ENCODE measurements around the gene PSENEN. TPM values are rescaled to one million over a fixed set of nuclear protein-coding genes. Genes with fewer than 3 reads are reported as not detected.
"Not testable (repeated sequence)": the region's sequence is repeated elsewhere in the genome, so short reads cannot be mapped to it uniquely, and the experiment has no call there.

The PSENEN gene
- total and polyA plus RNA-seq, 4 donors: 32.4 to 59.2 (median 35.0) TPM

GRCh38 chr19:35767288-35768081 lies 22.0 kb downstream of the PSENEN start:
- Histone ChIP-seq H3K9me3 (ENCODE audit: control insufficient read depth, low read length) (no peaks in the 10 kb centered on the region), H3K4me1 (ENCODE audit: control insufficient read depth in 1 of 2, insufficient read depth in 2 of 2, low read length in 2 of 2) (no peaks in the 10 kb centered on the region), H3K36me3 (ENCODE audit: control insufficient read depth in 1 of 2, insufficient read depth in 2 of 2, low read length in 1 of 2) (no peaks in the 10 kb centered on the region), H3K4me3 (ENCODE audit: low read length in 2 of 2) (no peak overlapping the region), H3K27me3 (ENCODE audit: control insufficient read depth in 1 of 2, insufficient read depth in 2 of 2, low read length in 1 of 2) (no peaks in the 10 kb centered on the region), H3K27ac (ENCODE audit: low read depth in 1 of 2, low read length in 2 of 2) (no peak overlapping the region)
- 67 to 69% methylated on average over 34 of the region's 34 CpGs for WGBS, 2 donors
- ATAC-seq (ENCODE audit: low FRiP score) (peak; percentile 33), DNase-seq (peak in 1 of 2 donors; percentile 74)
- intact Hi-C loops (cut with DNase I): no loop called here

- Histone ChIP-seq H3K36me3 (ENCODE audit: control insufficient read depth in 1 of 2, insufficient read depth in 2 of 2, low read length in 1 of 2) (no peaks in the 10 kb centered on the region), H3K9me3 (ENCODE audit: control insufficient read depth, low read length) (no peaks in the 10 kb centered on the region), H3K4me1 (ENCODE audit: control insufficient read depth in 1 of 2, insufficient read depth in 2 of 2, low read length in 2 of 2) (no peaks in the 10 kb centered on the region), H3K27me3 (ENCODE audit: control insufficient read depth in 1 of 2, insufficient read depth in 2 of 2, low read length in 1 of 2) (no peaks in the 10 kb centered on the region), H3K4me3 (ENCODE audit: low read length in 2 of 2) (no peak overlapping the region), H3K27ac (ENCODE audit: low read depth in 1 of 2, low read length in 2 of 2) (no peak overlapping the region)
- WGBS, 2 donors: 59 to 72% methylated on average over 13 to 15 of the region's 15 CpGs
- DNase-seq: peak in 1 of 2 donors; percentile 64
- no peak for ATAC-seq (ENCODE audit: low FRiP score)
- intact Hi-C loops (cut with DNase I): no loop called here
Observed at GRCh38 chr19:35768082-35768421, 22.6 kb downstream of the PSENEN start.

GRCh38 chr19:35772362-35772761 lies 26.9 kb downstream of the PSENEN start:
- H3K36me3 ChIP-seq (ENCODE audit: control insufficient read depth in 1 of 2, insufficient read depth in 2 of 2, low read length in 1 of 2); intact Hi-C loops (cut with DNase I); H3K4me3 ChIP-seq (ENCODE audit: low read length in 2 of 2); H3K9me3 ChIP-seq (ENCODE audit: control insufficient read depth, low read length); DNase-seq; H3K4me1 ChIP-seq (ENCODE audit: control insufficient read depth in 1 of 2, insufficient read depth in 2 of 2, low read length in 2 of 2); H3K27ac ChIP-seq (ENCODE audit: low read depth in 1 of 2, low read length in 2 of 2); ATAC-seq (ENCODE audit: low FRiP score); H3K27me3 ChIP-seq (ENCODE audit: control insufficient read depth in 1 of 2, insufficient read depth in 2 of 2, low read length in 1 of 2): not testable (repeated sequence)
- 95 to 98% methylated on average over 5 of the region's 5 CpGs for WGBS, 2 donors

GRCh38 chr19:35773020-35773806 lies 27.8 kb downstream of the PSENEN start:
- no peak overlapping the region for H3K4me3 ChIP-seq (ENCODE audit: low read length in 2 of 2)
- no peaks in the 10 kb centered on the region for H3K27me3 ChIP-seq (ENCODE audit: control insufficient read depth in 1 of 2, insufficient read depth in 2 of 2, low read length in 1 of 2)
- no peaks in the 10 kb centered on the region for H3K9me3 ChIP-seq (ENCODE audit: control insufficient read depth, low read length)
- ATAC-seq (ENCODE audit: low FRiP score): no peak
- 53 to 55% methylated on average over 9 of the region's 9 CpGs for WGBS, 2 donors
- no peaks in the 10 kb centered on the region for H3K36me3 ChIP-seq (ENCODE audit: control insufficient read depth in 1 of 2, insufficient read depth in 2 of 2, low read length in 1 of 2)
- DNase-seq: no peak
- intact Hi-C loops (cut with DNase I): no loop called here
- no peaks in the 10 kb centered on the region for H3K4me1 ChIP-seq (ENCODE audit: control insufficient read depth in 1 of 2, insufficient read depth in 2 of 2, low read length in 2 of 2)
- no peak overlapping the region for H3K27ac ChIP-seq (ENCODE audit: low read depth in 1 of 2, low read length in 2 of 2)

GRCh38 chr19:35774274-35775045 lies 29.0 kb downstream of the PSENEN start:
- 34 to 40% methylated on average over 16 of the region's 16 CpGs for WGBS, 2 donors
- intact Hi-C loops (cut with DNase I): loop anchor here in 1 of 2 donors (5.0 kb wide), 1 partner anchor 103 kb away; no protein-coding TSS in a partner anchor
- H3K27me3 ChIP-seq (ENCODE audit: control insufficient read depth in 1 of 2, insufficient read depth in 2 of 2, low read length in 1 of 2): no peaks in the 10 kb centered on the region
- peak in 1 of 2 donors; percentile 66 for DNase-seq
- no peaks in the 10 kb centered on the region for H3K9me3 ChIP-seq (ENCODE audit: control insufficient read depth, low read length)
- H3K4me1 ChIP-seq (ENCODE audit: control insufficient read depth in 1 of 2, insufficient read depth in 2 of 2, low read length in 2 of 2): no peaks in the 10 kb centered on the region
- no peaks in the 10 kb centered on the region for H3K36me3 ChIP-seq (ENCODE audit: control insufficient read depth in 1 of 2, insufficient read depth in 2 of 2, low read length in 1 of 2)
- ATAC-seq (ENCODE audit: low FRiP score): no peak
- no peak overlapping the region for H3K4me3 ChIP-seq (ENCODE audit: low read length in 2 of 2)
- no peak overlapping the region for H3K27ac ChIP-seq (ENCODE audit: low read depth in 1 of 2, low read length in 2 of 2)

- H3K27ac ChIP-seq (ENCODE audit: low read depth in 1 of 2, low read length in 2 of 2): no peak overlapping the region
- ATAC-seq (ENCODE audit: low FRiP score): no peak
- no peak overlapping the region for H3K4me3 ChIP-seq (ENCODE audit: low read length in 2 of 2)
- no peaks in the 10 kb centered on the region for H3K9me3 ChIP-seq (ENCODE audit: control insufficient read depth, low read length)
- intact Hi-C loops (cut with DNase I): loop anchor here in 1 of 2 donors (5.0 kb wide), 1 partner anchor 102 kb away; no protein-coding TSS in a partner anchor
- no peak for DNase-seq
- 8 to 14% methylated on average over 9 of the region's 9 CpGs for WGBS, 2 donors
- no peaks in the 10 kb centered on the region for H3K4me1 ChIP-seq (ENCODE audit: control insufficient read depth in 1 of 2, insufficient read depth in 2 of 2, low read length in 2 of 2)
- no peaks in the 10 kb centered on the region for H3K27me3 ChIP-seq (ENCODE audit: control insufficient read depth in 1 of 2, insufficient read depth in 2 of 2, low read length in 1 of 2)
- no peaks in the 10 kb centered on the region for H3K36me3 ChIP-seq (ENCODE audit: control insufficient read depth in 1 of 2, insufficient read depth in 2 of 2, low read length in 1 of 2)
Observed at GRCh38 chr19:35775046-35775297, 29.5 kb downstream of the PSENEN start.

GRCh38 chr19:35775298-35776101 lies 30.0 kb downstream of the PSENEN start, which contains the start of gene ARHGAP33:
Gene ARHGAP33 (plus strand): TSS chr19:35775564. CDS start chr19:35775659, 95 bp downstream.
- Histone ChIP-seq H3K4me1 (ENCODE audit: control insufficient read depth in 1 of 2, insufficient read depth in 2 of 2, low read length in 2 of 2) (no peaks in the 10 kb centered on the region), H3K9me3 (ENCODE audit: control insufficient read depth, low read length) (no peaks in the 10 kb centered on the region), H3K4me3 (ENCODE audit: low read length in 2 of 2) (peak within 1 kb of the TSS; percentile 73 to 91), H3K27ac (ENCODE audit: low read depth in 1 of 2, low read length in 2 of 2) (no peak within 1 kb of the TSS), H3K27me3 (ENCODE audit: control insufficient read depth in 1 of 2, insufficient read depth in 2 of 2, low read length in 1 of 2) (no peaks in the 10 kb centered on the region), H3K36me3 (ENCODE audit: control insufficient read depth in 1 of 2, insufficient read depth in 2 of 2, low read length in 1 of 2) (no peaks in the 10 kb centered on the region)
- intact Hi-C loops (cut with DNase I): loop anchor here in 1 of 2 donors (5.0 kb wide), 1 partner anchor 102 kb away; no protein-coding TSS in a partner anchor
- 0 to 1% methylated on average over 28 to 82 of the region's 82 CpGs for WGBS, 2 donors
- DNase-seq: peak; percentile 99 to 100
- ATAC-seq (ENCODE audit: low FRiP score): peak; percentile 99
